AG09319 (cell line): ENCODE results near the gene PELI2.

ENCODE experiments used
- DNase-seq: peaks from one replicate; pipeline ENCODE4 v3.0.0-alpha.2; 2010; ENCODE audit warnings: low read depth; ENCODE audit errors: extremely low read depth
- TF ChIP-seq, protein P1 (sequence below): IDR thresholded peaks from 2 replicates; pipeline ENCODE4 v1.5.1; 2011; ENCODE audit warnings: low read depth, mild to moderate bottlenecking, inconsistent platforms, low read length, moderate library complexity

Gene PELI2

DNA sequence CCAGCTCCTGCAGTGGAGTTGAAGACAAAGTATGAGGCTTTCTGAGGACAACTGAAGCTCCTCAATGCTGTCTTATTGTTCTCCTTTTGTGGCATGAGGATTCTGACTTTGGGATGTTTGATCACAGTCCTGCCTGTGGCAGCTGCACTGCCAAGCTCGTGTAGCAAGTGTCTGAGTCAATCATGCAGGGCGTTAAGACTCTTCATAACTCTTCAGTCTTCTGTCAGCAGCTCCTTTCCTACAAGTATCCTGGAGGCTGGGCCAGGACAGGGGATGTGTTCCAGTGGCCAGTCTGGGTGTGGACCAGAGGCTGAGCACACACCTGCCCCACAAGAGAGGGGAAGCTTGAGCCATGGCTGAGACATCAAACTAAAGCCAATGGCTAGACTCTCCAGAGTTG is 94.3 kb downstream of the PELI2 start:
- TF ChIP-seq, protein P1, sequence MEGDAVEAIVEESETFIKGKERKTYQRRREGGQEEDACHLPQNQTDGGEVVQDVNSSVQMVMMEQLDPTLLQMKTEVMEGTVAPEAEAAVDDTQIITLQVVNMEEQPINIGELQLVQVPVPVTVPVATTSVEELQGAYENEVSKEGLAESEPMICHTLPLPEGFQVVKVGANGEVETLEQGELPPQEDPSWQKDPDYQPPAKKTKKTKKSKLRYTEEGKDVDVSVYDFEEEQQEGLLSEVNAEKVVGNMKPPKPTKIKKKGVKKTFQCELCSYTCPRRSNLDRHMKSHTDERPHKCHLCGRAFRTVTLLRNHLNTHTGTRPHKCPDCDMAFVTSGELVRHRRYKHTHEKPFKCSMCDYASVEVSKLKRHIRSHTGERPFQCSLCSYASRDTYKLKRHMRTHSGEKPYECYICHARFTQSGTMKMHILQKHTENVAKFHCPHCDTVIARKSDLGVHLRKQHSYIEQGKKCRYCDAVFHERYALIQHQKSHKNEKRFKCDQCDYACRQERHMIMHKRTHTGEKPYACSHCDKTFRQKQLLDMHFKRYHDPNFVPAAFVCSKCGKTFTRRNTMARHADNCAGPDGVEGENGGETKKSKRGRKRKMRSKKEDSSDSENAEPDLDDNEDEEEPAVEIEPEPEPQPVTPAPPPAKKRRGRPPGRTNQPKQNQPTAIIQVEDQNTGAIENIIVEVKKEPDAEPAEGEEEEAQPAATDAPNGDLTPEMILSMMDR, result no peak
- DNase-seq, result no peak

DNA sequence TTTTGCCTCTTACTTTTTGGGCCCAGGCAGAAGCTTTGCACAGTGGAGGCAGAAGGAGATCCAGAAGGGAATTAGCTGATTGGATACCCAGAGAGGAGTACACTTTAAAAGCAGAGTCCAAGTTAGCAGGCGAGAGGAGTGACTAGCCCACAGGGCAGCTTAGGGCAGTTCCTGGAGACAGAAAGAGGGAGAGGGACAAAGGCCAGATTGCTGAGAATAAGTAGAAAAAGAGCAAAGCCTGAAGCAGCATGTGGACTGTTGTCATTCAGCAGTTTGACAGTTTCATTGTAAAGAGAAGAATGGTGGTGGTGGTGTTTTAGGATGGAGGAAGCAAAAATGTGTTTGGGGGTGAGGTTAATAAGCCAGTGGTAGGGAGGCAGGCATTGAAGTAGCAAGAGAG is 95.1 kb downstream of the PELI2 start:
- TF ChIP-seq, protein P1, result no peak
- DNase-seq, result no peak

DNA sequence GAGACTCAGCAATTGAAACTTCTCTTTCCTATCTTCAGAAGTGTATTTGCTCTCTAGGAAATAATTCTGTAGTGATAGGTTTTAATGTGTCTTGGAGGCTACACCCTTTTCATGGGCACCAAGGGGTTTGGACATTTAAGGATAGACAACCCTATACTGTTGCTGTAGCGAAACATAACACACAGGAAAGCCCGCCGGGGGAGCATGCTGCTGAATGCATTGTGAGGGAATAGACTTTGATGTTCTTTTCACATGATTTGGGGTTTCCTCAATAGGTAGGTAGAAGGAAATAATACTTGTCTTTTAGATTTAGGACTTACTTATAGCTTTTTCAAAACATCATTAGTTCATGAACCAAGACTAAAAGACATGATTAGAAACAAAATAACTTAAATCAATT is 97.0 kb downstream of the PELI2 start:
- TF ChIP-seq, protein P1, result no peak
- DNase-seq, result no peak

DNA sequence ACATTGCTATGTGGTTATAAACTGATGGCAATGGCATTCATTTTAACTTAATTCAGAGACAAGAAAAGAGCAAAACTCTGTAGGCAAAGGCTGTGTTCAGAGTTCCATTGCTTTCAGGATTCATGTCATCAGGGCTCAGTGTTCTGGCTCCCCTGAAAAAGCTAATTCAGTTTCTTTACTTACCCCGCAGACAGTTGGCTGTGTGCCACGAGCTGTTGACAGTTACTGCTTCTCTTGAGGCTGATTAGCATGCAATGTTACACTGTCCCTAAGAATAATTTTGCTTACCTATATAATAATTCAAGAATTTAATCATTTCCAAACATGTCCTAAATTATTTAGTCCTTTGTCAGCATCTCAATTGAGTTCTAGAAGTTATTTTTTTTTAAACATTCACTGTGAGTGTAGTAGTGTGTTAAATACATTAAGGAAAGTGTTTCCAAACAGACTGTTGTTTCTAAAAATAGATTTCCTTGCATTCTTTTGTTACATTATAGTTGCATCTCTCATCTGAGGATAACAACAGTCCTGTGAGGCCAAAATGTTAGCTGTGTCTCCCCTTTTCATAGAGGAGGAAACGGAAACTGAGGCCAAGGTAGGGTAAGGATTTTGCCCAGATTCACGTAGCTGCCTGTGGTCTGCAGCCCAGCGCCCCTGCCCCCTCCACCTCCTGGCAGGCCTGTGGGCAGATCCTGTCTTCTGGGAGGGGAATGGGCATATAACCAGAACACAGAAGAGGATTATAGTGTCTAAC is 98.6 kb downstream of the PELI2 start:
- no peak for DNase-seq

DNA sequence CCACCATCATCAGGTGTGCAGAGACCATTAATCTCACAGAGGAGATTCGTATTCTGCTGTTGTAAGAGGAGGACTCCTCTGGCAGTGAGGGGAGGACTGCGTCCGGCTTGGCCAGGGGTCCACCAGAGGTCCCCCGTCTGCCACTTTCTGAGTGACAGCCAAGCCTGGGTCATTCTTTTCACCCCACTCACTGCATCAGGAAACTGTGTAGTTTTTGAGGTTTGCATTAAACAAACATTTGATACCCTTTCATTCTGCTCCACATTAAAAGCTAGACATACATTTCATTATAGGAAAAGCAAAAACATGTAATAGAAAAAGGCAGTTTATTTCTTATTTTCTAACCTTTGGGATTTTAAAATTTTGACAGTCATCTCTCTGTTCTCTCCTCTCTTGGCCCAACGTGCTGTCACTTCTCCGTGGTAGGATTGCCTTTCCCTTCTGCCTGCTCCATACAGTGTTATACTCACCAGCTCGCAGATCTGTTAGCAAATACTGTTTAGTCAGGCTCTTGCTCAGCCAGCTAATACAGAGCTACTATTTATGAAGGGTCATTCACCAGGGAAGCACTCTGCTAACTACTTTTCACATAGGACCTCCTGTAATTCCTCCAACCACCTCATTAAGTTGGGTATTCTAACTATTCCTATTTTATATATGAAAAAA is 99.3 kb downstream of the PELI2 start:
- TF ChIP-seq, protein P1, result no peak
- no peak for DNase-seq

More for the DNA sequence above, 98.6 kb downstream of the PELI2 start:
- TF ChIP-seq, protein P1, result no peak

DNA sequence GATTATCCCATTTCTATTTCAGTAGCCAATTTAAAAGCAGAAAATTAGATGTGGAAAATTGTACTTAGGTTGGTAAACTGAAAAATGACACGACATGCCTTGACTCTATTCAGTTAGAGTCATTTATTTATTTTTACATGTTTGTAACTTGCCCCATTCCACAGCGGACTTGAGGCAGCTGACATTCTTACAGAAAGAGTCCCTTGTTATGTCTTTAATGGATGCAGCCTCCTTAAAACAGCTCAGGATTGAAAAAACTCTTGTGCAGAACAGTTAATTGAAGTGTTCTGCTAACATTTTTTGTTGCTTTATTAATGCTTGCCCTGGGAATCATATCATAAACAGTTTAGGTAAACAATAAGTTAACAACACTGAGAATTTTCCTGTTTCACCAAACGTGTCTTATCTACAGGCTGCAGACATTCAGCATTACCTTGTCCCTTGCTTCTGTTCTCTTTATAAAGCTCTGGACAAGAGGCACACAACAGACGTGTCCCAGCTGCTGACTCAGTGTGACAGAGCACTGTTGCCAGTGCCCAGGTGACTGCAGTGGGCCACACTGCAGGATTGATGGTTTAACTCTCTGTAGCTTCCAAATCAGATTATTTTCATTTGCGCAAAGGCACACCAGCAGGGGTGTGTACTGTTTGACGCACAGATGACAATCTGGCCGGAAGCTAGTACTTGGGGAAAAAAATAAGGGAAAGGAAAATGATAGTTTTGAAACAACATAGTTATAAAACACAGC is 101.6 kb downstream of the PELI2 start:
- TF ChIP-seq, protein P1, result no peak
- no peak for DNase-seq
